ENCODE measurements around the gene MS4A5. TPM values are rescaled to one million over a fixed set of nuclear protein-coding genes. Genes with fewer than 3 reads are reported as not detected.

MS4A5 gene
- total RNA-seq, 1 experiment from 2014 or later, result not detected

DNA sequence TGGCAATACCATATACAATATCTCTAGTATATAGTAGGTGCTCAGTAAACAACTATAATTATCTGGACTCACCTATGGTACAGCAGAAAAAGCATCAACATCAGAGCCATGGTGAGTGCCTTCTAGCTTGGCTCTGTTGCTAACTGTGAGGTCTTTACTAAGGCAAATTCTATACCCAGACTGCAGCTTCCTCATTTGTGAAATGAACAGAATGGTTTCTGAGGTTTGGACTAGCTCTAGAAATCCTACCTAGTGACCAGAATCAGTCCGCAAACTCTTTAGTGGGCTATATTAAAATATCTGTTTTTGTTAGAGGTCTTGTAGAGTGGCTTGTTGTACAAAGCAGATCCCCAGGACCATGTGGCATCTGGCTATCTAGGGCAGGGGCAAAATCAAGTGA is 30.0 kb downstream of the MS4A5 start:
- Histone ChIP-seq H4K20me1 (ENCODE audit: low read length) (no peaks in the 10 kb centered on the region), H3K79me2 (ENCODE audit: low read length) (no peaks in the 10 kb centered on the region), H3F3A (ENCODE audit: low read length, unreplicated experiment) (no peaks in the 10 kb centered on the region), H3K4me1 (ENCODE audit: insufficient read depth, low read length) (no peaks in the 10 kb centered on the region), H3K9ac (ENCODE audit: low read length) (no peak overlapping the region), H3K9me2 (replicated peaks; ENCODE audit: low read length) (no peaks in the 10 kb centered on the region), H3K27ac (ENCODE audit: low read length) (no peak overlapping the region), H3K27me3 (ENCODE audit: low read length) (peaks cover 27% of the 10 kb centered on the region), H3K9me3 (ENCODE audit: low read length) (no peaks in the 10 kb centered on the region), H3K4me3 (ENCODE audit: low read length) (no peak overlapping the region), H3K4me2 (ENCODE audit: low read length) (no peak overlapping the region), H2AFZ (ENCODE audit: low read length) (no peak overlapping the region), H3K36me3 (ENCODE audit: low read depth, low read length) (no peaks in the 10 kb centered on the region)
- intact Hi-C loops (cut with micrococcal nuclease), result no loop called here
- CTCF ChIA-PET, result no interaction called here
- DNase-seq, result no peak
- ATAC-seq, result no peak
- BruUV-seq (replicated peaks), result no TSS peak
- POLR2A ChIA-PET (ENCODE audit: unreplicated experiment), result no interaction called here
- TF ChIP-seq EZH2phosphoT487 (IDR thresholded peaks at IDR 0.05; ENCODE audit: borderline replicate concordance, low read length) (no peak), EZH2 (IDR thresholded peaks at IDR 0.05; ENCODE audit: low read length, unreplicated experiment) (no peak)
- TF ChIP-seq, protein P1, sequence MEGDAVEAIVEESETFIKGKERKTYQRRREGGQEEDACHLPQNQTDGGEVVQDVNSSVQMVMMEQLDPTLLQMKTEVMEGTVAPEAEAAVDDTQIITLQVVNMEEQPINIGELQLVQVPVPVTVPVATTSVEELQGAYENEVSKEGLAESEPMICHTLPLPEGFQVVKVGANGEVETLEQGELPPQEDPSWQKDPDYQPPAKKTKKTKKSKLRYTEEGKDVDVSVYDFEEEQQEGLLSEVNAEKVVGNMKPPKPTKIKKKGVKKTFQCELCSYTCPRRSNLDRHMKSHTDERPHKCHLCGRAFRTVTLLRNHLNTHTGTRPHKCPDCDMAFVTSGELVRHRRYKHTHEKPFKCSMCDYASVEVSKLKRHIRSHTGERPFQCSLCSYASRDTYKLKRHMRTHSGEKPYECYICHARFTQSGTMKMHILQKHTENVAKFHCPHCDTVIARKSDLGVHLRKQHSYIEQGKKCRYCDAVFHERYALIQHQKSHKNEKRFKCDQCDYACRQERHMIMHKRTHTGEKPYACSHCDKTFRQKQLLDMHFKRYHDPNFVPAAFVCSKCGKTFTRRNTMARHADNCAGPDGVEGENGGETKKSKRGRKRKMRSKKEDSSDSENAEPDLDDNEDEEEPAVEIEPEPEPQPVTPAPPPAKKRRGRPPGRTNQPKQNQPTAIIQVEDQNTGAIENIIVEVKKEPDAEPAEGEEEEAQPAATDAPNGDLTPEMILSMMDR (conservative IDR thresholded peaks at IDR 0.05; ENCODE audit: low read depth, low read length), result no peak

DNA sequence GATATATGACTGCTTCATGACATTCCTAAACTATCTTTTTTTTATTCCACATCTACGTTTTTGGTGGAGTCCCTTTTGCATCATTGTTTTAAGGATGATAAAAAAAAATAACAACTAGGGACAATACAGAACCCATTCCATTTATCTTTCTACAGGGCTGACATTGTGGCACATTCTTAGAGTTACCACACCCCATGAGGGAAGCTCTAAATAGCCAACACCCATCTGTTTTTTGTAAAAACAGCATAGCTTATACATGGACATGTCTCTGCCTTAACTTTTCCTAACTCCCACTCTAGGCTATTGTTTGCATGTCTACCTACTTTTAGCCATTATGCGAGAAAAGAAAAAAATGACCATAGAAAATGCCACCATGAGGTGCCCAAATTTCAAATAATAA is 39.5 kb downstream of the MS4A5 start:
- no peak overlapping the region for H3K4me2 ChIP-seq (ENCODE audit: low read length)
- intact Hi-C loops (cut with micrococcal nuclease), result loop anchor here (1.0 kb wide), 1 partner anchor 106 kb away; no protein-coding TSS in a partner anchor
- no peaks in the 10 kb centered on the region for H4K20me1 ChIP-seq (ENCODE audit: low read length)
- TF ChIP-seq EZH2phosphoT487 (IDR thresholded peaks at IDR 0.05; ENCODE audit: borderline replicate concordance, low read length) (no peak), EZH2 (IDR thresholded peaks at IDR 0.05; ENCODE audit: low read length, unreplicated experiment) (no peak)
- TF ChIP-seq, protein P1 (conservative IDR thresholded peaks at IDR 0.05; ENCODE audit: low read depth, low read length), result no peak
- ATAC-seq, result no peak
- ChIA-PET POLR2A (ENCODE audit: unreplicated experiment) (no interaction called here), CTCF (no interaction called here)
- no peaks in the 10 kb centered on the region for H3K9me2 ChIP-seq (replicated peaks; ENCODE audit: low read length)
- H3K27me3 ChIP-seq (ENCODE audit: low read length), result peaks cover 9% of the 10 kb centered on the region; the same call in 1 of the 2 replicates
- H3K79me2 ChIP-seq (ENCODE audit: low read length), result no peaks in the 10 kb centered on the region
- no peak overlapping the region for H3K27ac ChIP-seq (ENCODE audit: low read length)
- H3K36me3 ChIP-seq (ENCODE audit: low read depth, low read length), result no peaks in the 10 kb centered on the region
- no peaks in the 10 kb centered on the region for H3K9me3 ChIP-seq (ENCODE audit: low read length)
- H3K4me1 ChIP-seq (ENCODE audit: insufficient read depth, low read length), result no peaks in the 10 kb centered on the region
- no peaks in the 10 kb centered on the region for H3F3A ChIP-seq (ENCODE audit: low read length, unreplicated experiment)
- DNase-seq, result no peak
- no peak overlapping the region for H3K4me3 ChIP-seq (ENCODE audit: low read length)
- H3K9ac ChIP-seq (ENCODE audit: low read length), result no peak overlapping the region
- no TSS peak for BruUV-seq (replicated peaks)
- H2AFZ ChIP-seq (ENCODE audit: low read length), result no peak overlapping the region

DNA sequence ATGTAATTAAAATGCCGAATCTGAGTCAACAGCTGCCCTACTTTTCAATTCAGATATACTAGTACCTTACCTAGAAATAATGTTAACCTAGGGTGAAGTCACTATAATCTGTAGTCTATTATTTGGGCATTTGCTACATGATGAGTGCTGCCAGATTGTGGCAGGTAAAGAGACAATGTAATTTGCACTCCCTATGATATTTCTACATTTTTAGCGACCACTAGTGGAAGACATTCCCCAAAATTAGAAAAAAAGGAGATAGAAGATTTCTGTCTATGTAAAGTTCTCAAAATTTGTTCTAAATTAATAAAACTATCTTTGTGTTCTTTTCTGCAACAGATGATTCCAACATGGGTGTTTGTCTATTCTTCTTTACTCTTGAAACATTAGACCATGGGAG is 40.4 kb downstream of the MS4A5 start:
- no peak overlapping the region for H3K4me2 ChIP-seq (ENCODE audit: low read length)
- H3K27ac ChIP-seq (ENCODE audit: low read length), result no peak overlapping the region
- DNase-seq (peak; percentile 31), ATAC-seq (no peak)
- CTCF ChIA-PET, result no interaction called here
- no peaks in the 10 kb centered on the region for H3K79me2 ChIP-seq (ENCODE audit: low read length)
- TF ChIP-seq EZH2 (IDR thresholded peaks at IDR 0.05; ENCODE audit: low read length, unreplicated experiment), result no peak
- TF ChIP-seq, protein P1 (conservative IDR thresholded peaks at IDR 0.05; ENCODE audit: low read depth, low read length), result peak; percentile 64
- no TSS peak for BruUV-seq (replicated peaks)
- POLR2A ChIA-PET (ENCODE audit: unreplicated experiment), result no interaction called here
- no peaks in the 10 kb centered on the region for H3K4me1 ChIP-seq (ENCODE audit: insufficient read depth, low read length)
- peaks cover 9% of the 10 kb centered on the region; the same call in 1 of the 2 replicates for H3K27me3 ChIP-seq (ENCODE audit: low read length)
- H3K9me2 ChIP-seq (replicated peaks; ENCODE audit: low read length), result no peaks in the 10 kb centered on the region
- no peak overlapping the region for H2AFZ ChIP-seq (ENCODE audit: low read length)
- H3K9me3 ChIP-seq (ENCODE audit: low read length), result no peaks in the 10 kb centered on the region
- H3F3A ChIP-seq (ENCODE audit: low read length, unreplicated experiment), result no peaks in the 10 kb centered on the region
- intact Hi-C loops (cut with micrococcal nuclease), result loop anchor here (1.0 kb wide), 1 partner anchor 106 kb away; no protein-coding TSS in a partner anchor
- H3K36me3 ChIP-seq (ENCODE audit: low read depth, low read length), result no peaks in the 10 kb centered on the region
- no peaks in the 10 kb centered on the region for H4K20me1 ChIP-seq (ENCODE audit: low read length)
- no peak overlapping the region for H3K9ac ChIP-seq (ENCODE audit: low read length)
- H3K4me3 ChIP-seq (ENCODE audit: low read length), result no peak overlapping the region

All from PC-3 (cell line).